Endodermal cell (in vitro differentiated cells): ENCODE measurements around the gene GPR153. TPM values are rescaled to one million over a fixed set of nuclear protein-coding genes. Genes with fewer than 3 reads are reported as not detected.
A peak's percentile ranks its signal among the peaks of the same experiment; 100 is the strongest.

Source experiments
- DNase-seq: peaks from one replicate; pipeline ENCODE4 v3.0.0-alpha.2; 2017
- H3K27ac ChIP-seq: 2 replicates; pipeline ENCODE4 v1.5.1; 2013; ENCODE audit warnings: mild to moderate bottlenecking, low read depth, low read length, moderate library complexity
- H3K27me3 ChIP-seq: 2 replicates; pipeline ENCODE4 v1.6.1; 2013; ENCODE audit warnings: mild to moderate bottlenecking, low read length, moderate library complexity; ENCODE audit not compliant: insufficient read depth, control insufficient read depth, poor library complexity, severe bottlenecking
- H3K36me3 ChIP-seq: 2 replicates; pipeline ENCODE4 v1.7.0; 2013; ENCODE audit warnings: mild to moderate bottlenecking, low read length, moderate library complexity; ENCODE audit not compliant: control insufficient read depth, insufficient read depth
- H3K4me1 ChIP-seq: one replicate; pipeline ENCODE4 v1.7.0; 2013; ENCODE audit warnings: low read length; ENCODE audit not compliant: control insufficient read depth, insufficient read depth
- H3K4me3 ChIP-seq: 2 replicates; pipeline ENCODE4 v1.5.1; 2013; ENCODE audit warnings: mild to moderate bottlenecking, low read length, moderate library complexity
- H3K9ac ChIP-seq: 2 replicates; pipeline ENCODE4 v1.6.1; 2013; ENCODE audit warnings: mild to moderate bottlenecking, low read length, moderate library complexity; ENCODE audit not compliant: poor library complexity, severe bottlenecking; ENCODE audit errors: extremely low read depth
- H3K9me3 ChIP-seq: 2 replicates; pipeline ENCODE4 v1.6.1; 2013; ENCODE audit warnings: mild to moderate bottlenecking, low read length, moderate library complexity; ENCODE audit not compliant: control insufficient read depth
- H3K27ac Mint-ChIP-seq: 2 replicates; pipeline ENCODE4 v1.8.0; 2020; ENCODE audit warnings: mixed read lengths
- H3K27me3 Mint-ChIP-seq: 2 replicates; pipeline ENCODE4 v1.8.0; 2021; ENCODE audit warnings: mild to moderate bottlenecking, mixed read lengths; ENCODE audit not compliant: insufficient read depth
- H3K36me3 Mint-ChIP-seq: 2 replicates; pipeline ENCODE4 v1.8.0; 2020; ENCODE audit warnings: low read depth, mixed read lengths
- H3K4me1 Mint-ChIP-seq: 2 replicates; pipeline ENCODE4 v1.8.0; 2020; ENCODE audit warnings: mixed read lengths
- H3K4me3 Mint-ChIP-seq: 2 replicates; pipeline ENCODE4 v1.8.0; 2020; ENCODE audit warnings: mild to moderate bottlenecking, moderate library complexity, mixed read lengths
- H3K9me3 Mint-ChIP-seq: 2 replicates; pipeline ENCODE4 v1.8.0; 2020; ENCODE audit warnings: mild to moderate bottlenecking, mixed read lengths
- CTCF ChIP-seq: fragments of 200-600 bp; sonication (generic); conservative IDR thresholded peaks from 2 replicates; pipeline ENCODE4 v1.5.0; 2021; ENCODE audit warnings: antibody characterized with exemption, mild to moderate bottlenecking
- WGBS, 2 experiments: methylation state at CpG; one replicate each; pipeline versions ENCODE4 v1.1.5 to v1.1.7; 2013; ENCODE audit warnings: missing lambda C conversion rate in 2 of 2, mixed read lengths in 1 of 2; ENCODE audit not compliant: insufficient coverage in 1 of 2, insufficient read length in 1 of 2; 5-methylcytosine and 5-hydroxymethylcytosine counted together
- total RNA-seq, 2 donors: library from RNA; stranded (reverse); fragmentation: NEBNext Ultra II Directional in 1 of 2; extraction: Animal tissue kit (Norgen Biotek cat#: 25700) in 1 of 2; gene quantifications; 2 replicates in 1 of 2; 3 replicates in 1 of 2; pipeline ENCODE4 v1.2.1, GENCODE V29; 2021

Gene GPR153
- total RNA-seq, 2 donors from 2014 or later, result 2.4 to 2.8 TPM

- Histone ChIP-seq H3K27me3 (peaks cover 90% of the 10 kb centered on the region), H3K9ac (no peak within 1 kb of the TSS), H3K9me3 (no peaks in the 10 kb centered on the region), H3K4me1 (peaks cover 3% of the 10 kb centered on the region), H3K36me3 (no peaks in the 10 kb centered on the region), H3K4me3 (no peak within 1 kb of the TSS), H3K27ac (no peak within 1 kb of the TSS)
- WGBS, 2 experiments, result 4 to 5% methylated on average over 7 to 16 of the region's 16 CpGs
- peaks cover 91% of the 10 kb centered on the region for H3K27me3 Mint-ChIP-seq
- H3K4me1 Mint-ChIP-seq, result peaks cover 6% of the 10 kb centered on the region
- H3K4me3 Mint-ChIP-seq, result peak within 1 kb of the TSS; percentile 38
- no peak within 1 kb of the TSS for H3K27ac Mint-ChIP-seq
- no peaks in the 10 kb centered on the region for H3K36me3 Mint-ChIP-seq
- TF ChIP-seq CTCF, result no peak
- DNase-seq, result peak; percentile 71
- no peaks in the 10 kb centered on the region for H3K9me3 Mint-ChIP-seq
Measured at GRCh38 chr1:6243993-6244392, 16.9 kb downstream of the GPR153 start, which contains the start of gene HES3. Gene HES3 (plus strand): TSS chr1:6244179. CDS start chr1:6244366, 187 bp downstream.

- H3K36me3 Mint-ChIP-seq, result no peaks in the 10 kb centered on the region
- H3K27me3 Mint-ChIP-seq, result peaks cover 89% of the 10 kb centered on the region
- Histone ChIP-seq H3K36me3 (no peaks in the 10 kb centered on the region), H3K27me3 (peaks cover 82% of the 10 kb centered on the region), H3K4me1 (peaks cover 3% of the 10 kb centered on the region), H3K9ac (no peak overlapping the region), H3K4me3 (no peak overlapping the region), H3K27ac (no peak overlapping the region), H3K9me3 (no peaks in the 10 kb centered on the region)
- TF ChIP-seq CTCF, result no peak
- DNase-seq, result no peak
- no peak overlapping the region for H3K27ac Mint-ChIP-seq
- H3K4me1 Mint-ChIP-seq, result peaks cover 6% of the 10 kb centered on the region
- H3K4me3 Mint-ChIP-seq, result no peak overlapping the region
- WGBS, 2 experiments, result 48 to 50% methylated on average over 11 to 20 of the region's 20 CpGs
- H3K9me3 Mint-ChIP-seq, result no peaks in the 10 kb centered on the region
Measured at GRCh38 chr1:6243053-6243834, 17.7 kb downstream of the GPR153 start.

GRCh38 chr1:6241887-6242740, 18.8 kb downstream of the GPR153 start:
- Mint-ChIP-seq H3K4me3 (peak overlapping the region; percentile 27), H3K4me1 (peaks cover 6% of the 10 kb centered on the region), H3K27ac (no peak overlapping the region), H3K9me3 (no peaks in the 10 kb centered on the region), H3K27me3 (peaks cover 78% of the 10 kb centered on the region), H3K36me3 (no peaks in the 10 kb centered on the region)
- WGBS, 2 experiments, result 1 to 2% methylated on average over 15 to 99 of the region's 99 CpGs
- peaks cover 71% of the 10 kb centered on the region for H3K27me3 ChIP-seq
- no peak overlapping the region for H3K27ac ChIP-seq
- peak; percentile 81 for DNase-seq
- TF ChIP-seq CTCF, result no peak
- H3K4me3 ChIP-seq, result no peak overlapping the region
- H3K9me3 ChIP-seq, result no peaks in the 10 kb centered on the region
- H3K4me1 ChIP-seq, result peaks cover 3% of the 10 kb centered on the region
- no peak overlapping the region for H3K9ac ChIP-seq
- no peaks in the 10 kb centered on the region for H3K36me3 ChIP-seq
